ENCODE data around the gene PNPLA2.

The PNPLA2 gene

DNA sequence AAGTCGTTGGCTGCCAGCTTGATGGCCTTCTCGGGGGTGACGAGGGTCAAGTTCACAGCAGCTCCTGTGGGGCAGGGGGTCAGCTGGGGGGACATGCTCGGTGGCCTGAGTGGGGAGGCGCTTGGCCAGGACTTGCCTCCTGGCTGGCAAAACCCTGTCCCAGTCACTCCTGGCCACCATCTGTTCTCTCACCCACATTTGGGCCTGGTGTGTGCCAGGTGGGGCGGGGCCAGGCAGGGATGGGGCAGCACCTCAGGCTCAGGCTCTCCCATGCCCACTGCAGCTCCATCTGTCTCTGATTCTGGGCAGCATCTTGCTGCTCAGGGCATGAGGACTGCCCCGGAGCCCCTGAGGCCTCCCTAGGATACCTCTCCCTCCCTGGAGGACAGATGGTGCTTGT is 25.2 kb upstream of the PNPLA2 start:
- Histone ChIP-seq H3K9ac (no peak overlapping the region), H3K27me3 (ENCODE audit: control insufficient read depth, insufficient read depth, low read length) (no peaks in the 10 kb centered on the region), H3K36me3 (ENCODE audit: control insufficient read depth, insufficient read depth, low read length) (no peaks in the 10 kb centered on the region), H3K4me2 (ENCODE audit: low read length) (no peak overlapping the region), H3K27ac (no peak overlapping the region), H3K4me1 (peaks cover 4% of the 10 kb centered on the region), H2AFZ (no peak overlapping the region), H3K79me2 (no peaks in the 10 kb centered on the region), H3K4me3 (ENCODE audit: low read depth, low read length) (no peak overlapping the region), H3K9me3 (ENCODE audit: control insufficient read depth, low read length) (no peaks in the 10 kb centered on the region)
- TF ChIP-seq, protein P1, sequence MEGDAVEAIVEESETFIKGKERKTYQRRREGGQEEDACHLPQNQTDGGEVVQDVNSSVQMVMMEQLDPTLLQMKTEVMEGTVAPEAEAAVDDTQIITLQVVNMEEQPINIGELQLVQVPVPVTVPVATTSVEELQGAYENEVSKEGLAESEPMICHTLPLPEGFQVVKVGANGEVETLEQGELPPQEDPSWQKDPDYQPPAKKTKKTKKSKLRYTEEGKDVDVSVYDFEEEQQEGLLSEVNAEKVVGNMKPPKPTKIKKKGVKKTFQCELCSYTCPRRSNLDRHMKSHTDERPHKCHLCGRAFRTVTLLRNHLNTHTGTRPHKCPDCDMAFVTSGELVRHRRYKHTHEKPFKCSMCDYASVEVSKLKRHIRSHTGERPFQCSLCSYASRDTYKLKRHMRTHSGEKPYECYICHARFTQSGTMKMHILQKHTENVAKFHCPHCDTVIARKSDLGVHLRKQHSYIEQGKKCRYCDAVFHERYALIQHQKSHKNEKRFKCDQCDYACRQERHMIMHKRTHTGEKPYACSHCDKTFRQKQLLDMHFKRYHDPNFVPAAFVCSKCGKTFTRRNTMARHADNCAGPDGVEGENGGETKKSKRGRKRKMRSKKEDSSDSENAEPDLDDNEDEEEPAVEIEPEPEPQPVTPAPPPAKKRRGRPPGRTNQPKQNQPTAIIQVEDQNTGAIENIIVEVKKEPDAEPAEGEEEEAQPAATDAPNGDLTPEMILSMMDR (IDR thresholded peaks at IDR 0.05) = no peak

DNA sequence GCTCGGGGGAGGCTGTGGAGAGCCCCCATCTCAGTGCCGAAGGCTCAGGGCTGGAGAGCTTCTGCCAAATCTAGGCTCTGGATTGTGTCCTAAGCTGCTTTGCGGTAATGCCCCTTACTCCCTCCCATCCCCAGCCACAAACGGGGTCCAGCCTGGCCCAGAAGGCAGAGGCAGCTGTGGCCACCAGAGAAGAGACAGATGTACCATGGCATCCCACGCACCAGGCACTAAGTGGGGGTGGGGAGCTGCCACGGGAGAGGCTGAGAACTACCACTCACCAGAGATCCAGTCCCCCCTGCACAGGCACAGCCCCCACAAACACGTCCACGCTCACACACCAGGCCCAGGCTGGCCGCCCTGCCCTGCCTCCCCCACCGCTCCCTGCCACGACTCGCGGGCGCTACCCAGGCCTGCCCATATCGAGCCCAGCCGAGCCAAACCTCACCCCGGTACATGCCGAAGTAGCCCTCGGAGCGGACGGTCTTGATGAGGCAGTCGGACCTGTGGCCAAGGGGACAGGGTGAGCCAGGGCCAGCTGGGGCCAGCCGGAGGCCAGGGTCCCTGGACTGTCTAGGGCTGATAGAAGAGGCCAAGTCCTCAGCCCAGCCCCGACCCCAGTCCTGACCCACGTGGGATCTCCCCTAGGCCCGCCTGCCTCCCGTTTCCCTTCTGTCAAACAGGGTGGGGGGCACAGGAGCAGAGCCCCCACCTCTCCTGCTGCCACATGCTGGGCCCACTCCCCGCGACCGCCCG is 24.5 kb upstream of the PNPLA2 start:
- H3K4me2 ChIP-seq (ENCODE audit: low read length) = no peak overlapping the region
- H3K9ac ChIP-seq = no peak overlapping the region
- no peaks in the 10 kb centered on the region for H3K79me2 ChIP-seq
- H3K27ac ChIP-seq = no peak overlapping the region
- H3K4me1 ChIP-seq = peaks cover 4% of the 10 kb centered on the region
- TF ChIP-seq, protein P1 (IDR thresholded peaks at IDR 0.05) = no peak
- H3K9me3 ChIP-seq (ENCODE audit: control insufficient read depth, low read length) = no peaks in the 10 kb centered on the region
- H2AFZ ChIP-seq = no peak overlapping the region
- H3K27me3 ChIP-seq (ENCODE audit: control insufficient read depth, insufficient read depth, low read length) = no peaks in the 10 kb centered on the region
- no peak overlapping the region for H3K4me3 ChIP-seq (ENCODE audit: low read depth, low read length)
- no peaks in the 10 kb centered on the region for H3K36me3 ChIP-seq (ENCODE audit: control insufficient read depth, insufficient read depth, low read length)

DNA sequence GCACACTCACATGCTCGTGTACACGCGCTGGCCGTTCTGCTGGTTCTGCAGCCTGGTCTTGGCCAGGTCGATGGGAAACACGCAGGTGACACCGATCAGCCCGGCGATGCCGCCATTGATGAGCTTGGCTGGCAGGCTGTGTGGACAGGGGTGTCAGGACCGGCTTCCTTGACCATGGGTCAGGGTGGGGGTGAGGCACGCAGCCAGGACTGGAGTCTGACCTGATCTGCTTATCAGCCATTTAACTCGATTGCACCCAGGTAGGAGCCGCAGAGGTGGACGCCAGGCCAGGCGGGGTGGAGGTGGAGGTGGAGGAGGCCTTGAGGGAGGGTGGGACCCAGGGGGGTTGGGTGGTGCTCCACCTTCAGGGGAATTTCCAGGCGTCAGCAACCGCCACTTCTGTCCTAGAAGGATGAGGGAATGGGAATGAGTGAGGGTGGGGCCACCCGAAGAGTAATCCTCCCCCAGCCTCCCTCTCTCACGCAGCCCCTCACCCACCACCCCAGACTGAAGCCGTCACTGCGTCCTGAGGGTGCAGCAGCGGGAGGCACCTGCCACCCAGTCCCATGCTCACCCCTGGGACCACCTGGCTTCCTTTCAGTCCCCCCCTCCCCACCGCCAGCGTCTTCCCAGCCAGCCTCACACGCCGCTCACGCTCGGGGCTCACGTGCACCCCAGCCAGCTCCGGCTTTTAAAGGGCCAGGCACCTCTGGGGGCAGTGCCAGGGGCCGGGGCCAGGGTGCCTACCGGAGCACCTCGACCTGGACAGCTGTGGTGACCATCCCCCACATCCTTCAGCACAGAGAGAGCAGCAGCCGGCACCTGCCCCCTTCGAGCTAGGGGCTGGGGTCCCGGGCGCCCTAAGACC is 23.7 kb upstream of the PNPLA2 start:
- Histone ChIP-seq H3K4me1 (peaks cover 4% of the 10 kb centered on the region), H3K27ac (no peak overlapping the region), H3K9ac (no peak overlapping the region), H3K4me2 (ENCODE audit: low read length) (no peak overlapping the region), H2AFZ (no peak overlapping the region), H3K27me3 (ENCODE audit: control insufficient read depth, insufficient read depth, low read length) (no peaks in the 10 kb centered on the region), H3K36me3 (ENCODE audit: control insufficient read depth, insufficient read depth, low read length) (no peaks in the 10 kb centered on the region), H3K4me3 (ENCODE audit: low read depth, low read length) (no peak overlapping the region), H3K79me2 (no peaks in the 10 kb centered on the region), H3K9me3 (ENCODE audit: control insufficient read depth, low read length) (no peaks in the 10 kb centered on the region)
- TF ChIP-seq, protein P1 (IDR thresholded peaks at IDR 0.05) = no peak

DNA sequence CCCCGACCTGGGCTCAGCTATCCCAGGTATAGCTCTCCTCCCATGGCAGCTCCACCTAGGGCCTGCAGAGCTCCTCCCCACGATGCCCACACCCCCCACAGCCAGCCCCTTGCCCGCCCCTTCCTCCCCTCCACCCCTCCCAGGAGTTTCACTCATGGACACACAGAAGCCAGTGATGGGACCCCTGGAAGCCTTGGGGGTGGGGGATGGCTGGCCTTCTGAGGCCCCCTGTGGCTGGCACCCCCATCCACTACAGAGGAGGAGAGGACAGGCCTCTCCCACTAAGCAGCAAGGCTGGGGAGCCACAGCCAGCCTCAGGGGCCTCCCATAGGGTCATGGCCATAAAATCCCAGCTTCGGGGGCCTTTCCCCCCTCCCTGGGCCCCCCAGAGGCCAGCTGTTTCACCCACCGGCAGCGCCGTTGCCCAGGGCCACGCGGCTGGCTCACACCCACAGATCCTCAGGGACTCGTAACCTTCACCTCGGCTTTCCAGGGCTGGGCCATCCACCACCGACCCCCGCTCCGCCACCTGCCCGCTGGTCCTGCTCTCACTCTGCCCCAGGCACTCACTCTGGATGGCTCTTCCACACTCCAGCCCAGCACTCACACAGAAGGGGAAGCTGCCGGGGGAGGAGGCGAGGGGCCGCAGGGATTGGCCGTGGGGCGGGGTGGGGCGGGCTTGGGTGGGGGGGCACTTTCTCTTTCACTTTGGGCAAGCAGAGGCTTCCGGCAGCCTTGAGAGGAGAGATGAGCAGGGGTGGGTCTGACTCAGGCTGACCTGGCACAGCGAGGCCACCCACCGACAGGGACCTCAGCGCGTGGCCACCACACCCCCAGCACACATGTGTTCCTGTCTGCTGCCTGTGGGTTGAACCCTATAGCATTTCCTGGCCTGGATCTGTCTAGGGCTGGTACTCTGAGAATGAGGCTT is 22.8 kb upstream of the PNPLA2 start:
- Histone ChIP-seq H2AFZ (no peak overlapping the region), H3K27ac (no peak overlapping the region), H3K4me1 (peaks cover 4% of the 10 kb centered on the region), H3K4me2 (ENCODE audit: low read length) (peak overlapping the region; percentile 42), H3K9me3 (ENCODE audit: control insufficient read depth, low read length) (no peaks in the 10 kb centered on the region), H3K36me3 (ENCODE audit: control insufficient read depth, insufficient read depth, low read length) (no peaks in the 10 kb centered on the region), H3K27me3 (ENCODE audit: control insufficient read depth, insufficient read depth, low read length) (no peaks in the 10 kb centered on the region), H3K9ac (no peak overlapping the region), H3K4me3 (ENCODE audit: low read depth, low read length) (no peak overlapping the region), H3K79me2 (no peaks in the 10 kb centered on the region)
- TF ChIP-seq, protein P1 (IDR thresholded peaks at IDR 0.05) = no peak
